ENCODE data around the gene SLC6A17.
A peak's percentile ranks its signal among the peaks of the same experiment; 100 is the strongest.

Gene SLC6A17

DNA sequence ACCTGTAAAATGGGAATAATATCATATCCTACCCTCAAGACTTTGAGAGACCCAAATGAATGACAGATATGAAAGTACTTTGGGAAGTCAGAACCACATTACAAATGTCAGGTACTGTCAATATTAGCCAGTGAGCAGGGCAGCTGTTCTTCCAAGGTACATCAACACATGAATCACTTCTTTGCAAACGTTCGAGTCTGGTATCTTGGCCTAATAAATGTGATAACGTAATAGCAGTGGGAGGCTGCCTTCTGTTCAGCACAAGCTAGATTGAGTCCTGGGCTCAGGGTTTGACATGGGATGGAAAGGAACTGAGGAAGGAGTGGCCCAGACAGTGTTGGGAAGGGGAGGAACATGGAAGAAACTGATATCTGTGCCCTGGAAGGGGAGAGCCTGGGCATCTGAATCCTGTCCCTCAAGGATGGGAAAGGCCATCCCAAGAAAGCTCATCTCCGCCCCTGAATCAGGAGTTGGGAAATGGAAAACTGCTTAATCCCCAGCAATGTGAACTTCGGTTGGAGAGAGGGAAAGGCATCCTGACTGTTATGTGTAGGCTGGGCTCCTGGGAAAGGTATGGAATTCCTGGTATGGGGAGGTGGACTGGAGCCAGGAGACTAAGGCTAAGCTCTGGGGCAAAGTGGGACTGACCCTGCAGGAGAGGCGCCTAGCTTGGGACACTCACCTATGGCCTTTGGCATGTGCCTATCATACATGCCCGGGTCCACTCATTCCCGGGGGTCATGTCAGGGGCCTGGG is 74.1 kb downstream of the SLC6A17 start:
- DNase-seq = no peak

DNA sequence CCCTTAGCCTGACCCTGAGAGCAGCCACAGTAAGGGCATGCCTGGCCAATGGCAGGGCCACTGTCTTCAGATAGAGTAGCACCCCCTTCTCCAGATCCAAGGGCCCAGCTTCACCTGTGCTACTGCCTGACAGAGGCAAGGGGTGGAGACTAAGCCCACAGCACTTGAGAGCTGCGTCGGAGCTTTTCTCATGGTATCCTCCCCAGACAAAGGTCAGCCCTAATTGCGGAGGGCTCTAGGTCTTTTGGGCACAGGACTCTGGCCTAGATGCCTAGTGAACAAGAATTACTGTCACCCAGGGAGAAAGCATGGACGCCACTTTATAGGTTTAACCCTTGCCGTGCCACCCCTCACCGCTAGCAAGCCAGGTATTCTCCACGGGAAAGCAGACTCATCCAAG is 74.9 kb downstream of the SLC6A17 start:
- no peak for DNase-seq

DNA sequence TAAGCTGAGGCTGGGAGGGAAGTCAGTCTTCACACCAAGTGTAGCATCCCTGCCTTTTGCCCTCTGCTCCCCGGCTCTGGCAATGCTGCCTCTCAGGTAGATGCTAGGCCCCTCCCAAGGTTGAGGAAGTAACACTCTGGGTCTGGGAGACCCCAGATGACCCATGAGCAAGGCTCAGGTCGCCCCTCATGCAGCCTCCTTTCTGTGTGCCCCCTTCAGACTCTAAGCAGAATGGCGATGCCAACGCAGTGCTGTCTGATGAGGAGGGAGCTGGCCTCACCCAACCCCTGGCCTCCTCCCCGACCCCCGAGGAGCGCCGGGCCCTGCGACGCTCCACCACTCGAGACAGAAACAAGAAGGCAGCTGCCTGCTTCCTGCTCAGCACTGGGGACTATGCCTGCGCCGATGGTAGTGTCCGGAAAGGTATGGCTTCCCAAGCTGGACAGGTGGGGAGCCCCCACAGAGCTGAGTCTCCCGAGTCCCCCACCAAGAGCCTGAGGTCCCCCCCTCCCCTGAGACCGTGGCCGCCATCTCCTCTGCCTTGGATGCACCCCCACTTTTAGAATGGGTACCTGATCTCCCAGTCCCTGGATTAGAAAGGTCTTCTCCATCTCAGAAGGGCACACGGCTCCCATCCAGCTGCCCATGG is 75.6 kb downstream of the SLC6A17 start:
- no peak for DNase-seq

DNA sequence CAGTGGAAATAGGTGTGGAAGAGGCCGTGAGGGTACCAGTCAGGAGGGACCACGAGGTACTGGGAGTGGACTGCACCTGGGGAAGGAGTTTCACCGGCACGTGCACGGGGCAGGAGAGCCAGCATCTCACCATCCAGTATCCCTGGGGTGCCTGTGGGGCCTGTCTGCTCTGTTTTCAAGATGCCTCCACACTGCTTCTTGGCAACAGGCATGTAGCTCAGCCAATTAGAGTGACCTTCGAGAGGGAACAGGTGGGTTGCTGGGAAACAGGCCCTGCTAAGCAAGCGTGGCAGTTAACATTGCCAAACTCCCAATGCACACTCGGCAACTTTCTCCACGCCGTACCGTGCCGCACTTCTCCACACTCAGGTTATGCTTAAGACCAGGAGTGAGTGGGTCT is 77.5 kb downstream of the SLC6A17 start:
- DNase-seq = no peak

DNA sequence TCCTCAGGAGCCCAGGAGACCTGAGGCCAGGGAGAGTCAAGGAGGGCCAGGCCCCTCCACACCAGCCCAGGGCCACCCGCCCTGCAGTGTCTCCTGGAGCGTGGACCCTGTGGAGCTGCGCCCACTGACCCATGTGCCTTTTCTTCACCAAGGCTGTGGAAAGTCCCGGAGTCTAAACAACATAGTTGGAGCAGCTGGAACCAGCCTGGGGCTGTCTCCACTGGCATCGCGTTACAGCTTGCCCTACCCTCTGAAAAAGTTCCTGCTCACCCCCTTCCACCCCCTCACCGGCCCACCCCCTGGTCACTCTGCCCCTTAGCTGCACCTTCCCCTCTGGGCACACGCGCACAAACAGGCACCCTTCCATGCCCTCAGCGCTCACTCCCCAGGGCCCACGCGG is 78.1 kb downstream of the SLC6A17 start:
- no peak for DNase-seq

DNA sequence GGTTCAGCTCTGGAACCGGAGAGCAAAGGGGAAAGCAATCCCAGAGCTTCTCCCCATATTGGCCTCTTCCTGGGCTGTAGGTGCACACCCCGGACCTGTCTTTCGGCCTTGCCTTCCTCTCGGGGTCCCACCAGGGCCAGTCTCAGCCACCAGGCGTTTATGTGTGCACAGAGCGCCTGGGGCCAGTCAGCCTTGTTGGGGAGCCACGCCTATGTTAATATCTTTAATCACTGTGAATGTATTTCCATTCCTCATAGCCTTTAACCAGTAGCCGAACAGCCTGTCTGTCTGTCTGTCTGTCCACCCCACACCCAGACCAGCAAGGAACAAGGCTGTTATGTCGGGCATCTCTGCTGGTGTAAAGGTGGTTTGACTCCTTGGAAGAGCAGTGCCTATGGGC is 78.6 kb downstream of the SLC6A17 start:
- no peak for DNase-seq

DNA sequence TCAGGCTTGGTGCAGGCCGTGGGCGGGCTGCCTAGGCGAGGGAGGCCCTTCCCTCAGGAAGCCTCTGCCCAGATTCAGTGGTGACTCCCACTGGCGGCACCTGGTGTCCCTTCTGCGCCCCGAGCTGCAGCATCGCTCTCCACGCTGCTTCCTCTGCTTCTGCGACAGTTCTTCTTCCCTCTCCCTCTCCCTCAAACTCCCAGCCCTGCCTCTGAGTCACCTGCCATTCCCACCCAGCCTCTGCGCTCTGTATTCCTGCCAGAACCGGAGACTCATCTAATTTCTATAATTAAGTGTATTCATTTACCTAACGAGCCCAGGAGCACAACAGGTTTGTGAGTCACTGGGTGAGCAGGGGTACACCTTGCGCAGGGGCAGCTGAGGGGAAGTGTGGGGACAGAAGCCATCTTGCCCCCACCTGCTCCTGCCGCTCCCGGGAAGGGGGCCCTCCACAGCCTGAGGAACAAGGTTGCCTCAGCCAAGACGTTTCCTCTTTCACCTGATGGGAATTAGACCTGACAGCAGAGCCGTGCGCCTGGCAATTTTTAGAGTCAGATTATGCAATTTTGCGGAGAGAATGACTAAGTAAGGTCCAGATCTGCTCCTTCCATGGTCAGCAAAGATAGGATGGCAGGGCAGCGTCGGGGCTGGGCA is 79.2 kb downstream of the SLC6A17 start:
- no peak for DNase-seq

DNA sequence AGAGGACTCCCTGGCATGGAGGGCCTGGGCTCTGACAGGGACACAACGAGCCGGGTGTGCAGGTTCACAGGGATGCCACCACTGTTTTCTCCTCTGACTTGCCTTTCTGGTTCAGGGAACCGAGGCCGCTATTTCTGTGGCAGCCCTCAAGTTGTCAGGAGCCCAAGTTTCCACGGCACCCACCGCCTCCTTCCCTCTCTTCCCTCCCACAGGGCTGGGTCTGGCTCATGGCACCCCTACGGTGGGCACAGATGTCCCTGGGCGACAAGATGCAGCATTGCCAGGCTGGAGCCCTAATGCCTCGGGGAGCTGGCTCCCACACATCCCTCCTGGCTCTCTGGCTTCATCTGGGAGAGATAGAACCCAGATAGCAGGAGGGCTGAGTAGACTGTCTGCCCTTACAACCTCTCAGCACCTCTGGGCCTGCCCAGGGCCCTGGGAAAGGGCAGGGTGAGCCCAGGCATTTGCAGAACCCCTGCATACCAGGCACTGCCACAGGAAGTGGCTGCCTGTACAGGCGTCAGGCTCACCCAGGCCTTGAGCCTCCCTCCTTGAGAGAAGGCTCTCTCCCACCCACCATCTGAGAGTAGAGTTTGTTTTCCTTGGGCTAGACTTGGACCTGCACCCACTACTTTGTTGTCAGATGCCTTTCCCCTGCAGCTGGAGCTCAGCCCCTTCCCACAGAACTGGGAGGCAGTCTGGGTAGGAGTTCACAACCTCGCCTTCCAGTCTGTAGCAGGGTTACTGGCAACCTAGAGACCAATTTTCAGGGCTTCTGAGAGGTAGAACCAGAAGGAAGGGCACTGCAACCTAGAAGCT is 80.3 kb downstream of the SLC6A17 start:
- no peak for DNase-seq

DNA sequence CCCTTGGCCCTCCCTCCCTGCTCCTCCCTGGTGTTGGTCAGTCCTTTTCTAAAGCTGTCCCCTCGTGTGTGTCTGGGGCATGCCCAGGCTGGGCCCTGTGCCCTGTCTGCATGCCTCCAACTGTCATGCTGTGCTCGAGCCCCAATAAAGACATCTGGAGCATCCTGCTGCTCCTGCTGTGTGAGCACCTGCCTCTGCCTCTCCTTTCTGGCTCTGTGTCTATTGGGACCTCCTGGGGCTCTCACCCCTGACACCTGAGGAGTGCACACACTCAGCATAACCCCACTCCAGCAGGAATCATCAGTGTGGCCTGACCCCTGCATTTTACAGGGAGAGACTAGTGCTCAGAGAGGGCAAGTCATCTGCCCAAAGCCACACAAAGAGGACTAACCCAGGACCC is 83.6 kb downstream of the SLC6A17 start:
- DNase-seq = no peak

DNA sequence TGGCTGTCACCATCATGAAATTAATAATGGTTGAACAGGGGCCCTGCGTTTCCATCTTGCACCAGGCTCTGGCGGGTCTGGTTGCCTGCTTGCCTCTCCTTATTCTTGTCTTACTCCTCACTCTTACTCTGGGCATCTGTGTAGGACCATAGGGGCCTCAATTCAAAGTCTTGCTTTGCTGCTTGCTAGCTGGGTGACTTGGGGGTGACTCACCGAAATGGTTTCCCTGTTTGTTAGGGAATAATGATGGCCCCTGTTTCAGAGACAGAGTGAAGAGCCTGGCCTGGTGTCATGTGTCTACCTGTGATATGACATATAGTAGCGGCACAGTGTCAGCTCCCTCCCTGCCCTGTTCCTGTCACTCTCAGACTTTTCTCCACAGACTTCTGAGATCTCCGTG is 84.4 kb downstream of the SLC6A17 start:
- DNase-seq = no peak

DNA sequence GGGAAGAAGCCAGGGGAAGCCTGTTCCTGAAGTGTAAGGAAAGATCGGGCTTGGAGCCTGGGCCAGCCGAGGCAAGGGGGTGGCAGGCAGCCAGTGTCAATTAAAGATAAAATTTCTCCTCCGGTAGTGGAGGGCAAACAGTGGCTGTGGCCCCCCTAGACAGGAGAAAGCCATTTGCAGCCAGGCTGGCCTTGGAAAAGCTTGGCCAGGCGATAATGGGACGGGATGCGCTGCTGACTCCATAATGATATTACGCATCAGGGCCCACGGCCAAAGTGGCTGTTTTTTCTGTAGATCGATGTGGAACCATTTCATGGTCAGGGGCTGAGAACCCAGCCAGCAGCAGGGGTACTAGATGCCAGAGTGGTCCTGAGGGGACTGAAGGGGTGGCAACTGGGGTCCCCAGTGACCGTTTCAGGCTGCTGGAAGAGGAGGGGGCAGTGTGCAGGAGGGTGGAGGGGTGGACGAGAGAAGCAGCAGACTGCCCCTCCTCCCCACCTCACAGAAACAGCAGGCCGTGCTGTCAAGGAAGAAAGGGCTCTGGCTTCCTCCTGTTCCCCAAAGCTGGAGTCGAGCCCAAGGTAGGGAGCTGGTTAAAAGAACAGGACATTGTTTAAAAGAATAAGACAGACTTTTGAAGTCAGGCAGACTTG is 85.0 kb downstream of the SLC6A17 start:
- no peak for DNase-seq

DNA sequence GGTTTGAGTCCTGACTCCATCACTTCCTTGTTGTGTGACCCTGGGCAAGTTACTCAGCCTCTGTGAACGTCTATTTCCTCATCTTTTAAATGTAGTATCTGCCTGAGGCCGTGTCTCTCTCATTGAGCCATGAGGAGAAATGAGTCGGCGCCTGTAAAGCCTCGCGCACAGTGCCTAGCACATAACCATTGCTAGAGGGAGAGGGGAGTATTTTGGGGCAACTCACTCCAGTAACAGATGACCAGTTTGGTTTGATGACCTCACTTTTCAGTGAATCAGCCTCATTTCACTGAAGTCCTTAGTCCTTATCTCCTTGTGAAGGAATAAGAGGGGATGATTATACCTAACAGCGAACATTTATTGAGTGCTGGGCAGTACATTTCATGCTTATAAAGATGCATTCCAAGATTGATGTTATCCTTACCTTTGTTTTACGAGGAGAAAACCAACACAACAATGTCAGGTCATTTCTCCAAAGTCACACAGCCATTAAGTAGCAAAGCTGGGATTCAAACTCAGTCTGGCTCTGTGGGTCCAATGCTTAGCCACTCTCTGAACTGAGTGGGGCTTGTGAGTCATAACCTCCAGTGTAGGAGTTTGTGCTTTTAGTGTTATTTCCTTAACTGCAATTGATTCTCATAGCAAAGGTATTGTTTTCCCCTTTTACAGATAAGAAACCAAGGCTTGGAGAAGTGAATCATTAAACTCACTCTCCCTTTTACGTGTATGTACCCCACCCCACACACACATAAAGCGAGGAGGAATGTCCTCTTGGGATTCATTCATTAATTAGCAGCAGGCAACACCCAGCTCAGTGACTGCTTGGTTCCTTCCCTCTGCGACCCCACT is 85.8 kb downstream of the SLC6A17 start:
- no peak for DNase-seq

DNA sequence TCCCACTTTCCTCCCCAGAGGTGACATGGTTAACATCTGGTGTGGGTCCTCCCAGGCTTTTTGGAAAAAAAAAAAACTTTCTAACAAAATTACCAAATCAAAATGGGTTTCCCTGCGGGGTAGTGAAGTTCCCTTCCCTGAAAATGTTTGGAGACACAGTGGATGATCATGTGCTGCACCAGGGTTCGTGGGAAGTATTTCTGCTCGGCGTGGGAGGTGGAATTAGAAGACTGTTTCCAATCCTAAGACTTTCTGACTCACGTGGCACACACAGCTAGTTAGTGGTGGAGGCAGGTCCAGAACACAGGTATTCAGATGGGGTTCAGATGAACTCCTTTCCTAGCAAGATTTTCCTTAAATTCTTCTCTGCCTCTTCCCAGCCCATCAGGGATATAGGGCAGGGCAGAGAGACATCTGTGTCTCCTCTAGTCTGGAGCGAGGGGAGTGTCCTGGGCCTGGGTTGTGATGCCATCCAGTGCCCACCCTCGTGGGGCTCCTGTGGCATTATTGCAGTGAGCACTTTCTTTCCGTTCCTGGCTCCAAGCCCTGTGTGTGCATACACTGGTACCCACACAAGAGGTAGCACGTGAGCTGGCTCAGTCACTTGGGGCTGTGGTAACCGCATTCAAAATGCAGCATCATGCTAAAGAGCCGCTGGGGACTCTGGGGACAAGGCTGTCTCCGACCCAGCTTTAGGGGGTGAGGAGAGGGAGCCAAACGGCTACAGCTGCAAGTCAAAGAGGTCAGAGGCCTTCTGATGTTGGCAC is 87.3 kb downstream of the SLC6A17 start:
- DNase-seq = no peak

DNA sequence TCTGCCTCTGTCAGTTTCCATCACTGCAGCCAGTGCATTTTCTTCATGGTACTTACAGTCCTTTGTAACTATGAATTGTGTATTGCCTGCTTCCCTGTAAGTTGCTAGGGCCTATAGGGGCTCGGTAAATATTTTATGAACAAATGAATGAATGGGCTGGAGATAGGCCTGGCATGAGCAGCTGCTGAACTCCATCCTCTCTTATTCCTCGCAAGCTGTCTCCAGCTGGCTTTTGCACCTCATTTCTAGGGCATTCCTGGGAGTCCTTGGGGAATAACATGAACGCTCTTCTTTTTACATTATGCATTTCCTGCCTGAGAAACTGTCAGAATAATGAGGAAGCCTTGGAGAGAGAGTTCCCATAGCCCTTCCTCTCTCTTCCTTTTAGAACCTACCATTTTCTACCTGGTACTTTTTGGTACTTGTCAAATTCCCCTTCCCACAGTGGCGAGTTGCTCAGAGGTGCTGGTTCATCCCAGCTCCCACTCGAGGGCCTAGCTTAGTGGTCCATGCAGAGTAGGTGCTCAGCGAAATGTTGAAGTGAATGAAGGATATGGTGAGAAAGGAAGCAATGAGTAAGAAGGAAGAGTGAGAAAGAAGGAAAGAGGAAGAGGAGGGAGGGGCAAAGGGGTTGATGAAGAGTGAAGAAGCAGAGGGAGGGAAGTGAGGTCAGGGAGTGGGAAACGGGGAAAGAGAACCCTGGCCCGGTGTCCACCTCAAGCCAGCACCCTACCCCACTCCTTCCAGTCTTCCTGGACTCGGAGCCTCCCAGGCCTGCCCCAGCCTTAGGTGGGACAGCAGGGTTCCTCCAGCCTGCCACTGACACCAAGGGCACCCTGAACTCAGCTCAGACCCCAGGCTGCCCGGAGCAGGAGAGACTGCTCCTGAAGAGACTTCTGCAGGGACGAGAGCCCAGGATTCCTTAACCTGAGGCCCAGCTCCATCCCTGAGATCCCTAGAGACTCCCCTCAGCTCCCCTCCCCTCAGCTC is 89.4 kb downstream of the SLC6A17 start:
- DNase-seq = no peak

DNA sequence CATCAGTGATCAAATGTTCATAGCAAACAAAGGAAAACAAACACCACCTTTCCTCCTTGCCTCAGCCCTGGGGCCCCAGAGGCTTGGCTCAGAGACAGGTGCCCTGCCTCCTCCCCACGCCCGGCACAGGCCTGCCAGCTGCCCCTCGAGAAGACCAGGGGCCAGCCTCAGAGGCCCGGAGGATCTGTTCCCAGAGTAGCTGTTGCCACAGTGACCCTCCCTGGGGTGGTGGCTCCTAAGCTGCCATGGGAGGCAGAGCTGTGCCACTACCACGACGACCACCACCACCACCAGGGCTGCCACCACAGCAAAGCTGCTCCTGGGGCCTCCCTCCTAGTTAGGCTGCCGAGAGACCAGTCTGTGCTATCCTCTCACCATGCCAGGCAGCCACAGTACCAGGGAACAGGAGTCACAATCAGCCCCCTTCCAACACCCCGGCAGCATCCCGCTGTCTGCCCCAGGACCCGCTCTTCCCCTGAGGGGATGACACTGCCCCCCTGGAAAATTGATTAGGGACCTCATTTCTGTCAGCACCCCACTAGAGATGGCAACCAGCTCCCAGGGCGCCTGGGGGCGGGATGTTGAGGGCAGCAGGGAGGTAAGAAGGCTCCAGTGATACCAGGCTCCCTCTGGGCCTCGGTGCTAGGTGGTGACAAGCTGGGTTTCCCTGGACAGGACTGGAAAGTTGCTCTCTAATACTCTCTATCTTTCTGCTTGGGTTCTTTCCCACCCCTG is 90.3 kb downstream of the SLC6A17 start:
- DNase-seq = no peak

DNA sequence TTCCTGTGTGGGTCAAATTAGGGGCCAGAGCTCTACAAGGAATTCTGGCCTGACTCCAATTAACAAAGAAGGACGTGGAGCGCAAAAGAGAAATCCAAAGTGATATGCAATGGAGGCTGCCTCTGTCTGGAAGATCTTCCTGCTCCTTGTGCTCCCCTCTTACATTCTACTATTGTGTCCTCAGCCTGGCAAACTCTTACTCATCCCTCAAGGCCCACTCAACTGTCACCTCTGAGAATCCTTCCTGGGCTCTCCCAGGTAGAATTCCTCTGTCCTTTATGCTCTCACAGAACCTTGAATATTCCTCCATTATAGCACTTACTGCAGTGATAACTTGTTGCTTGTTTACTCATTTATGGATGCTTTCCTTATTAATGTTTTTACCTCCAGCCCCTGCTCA is 91.2 kb downstream of the SLC6A17 start:
- no peak for DNase-seq

DNA sequence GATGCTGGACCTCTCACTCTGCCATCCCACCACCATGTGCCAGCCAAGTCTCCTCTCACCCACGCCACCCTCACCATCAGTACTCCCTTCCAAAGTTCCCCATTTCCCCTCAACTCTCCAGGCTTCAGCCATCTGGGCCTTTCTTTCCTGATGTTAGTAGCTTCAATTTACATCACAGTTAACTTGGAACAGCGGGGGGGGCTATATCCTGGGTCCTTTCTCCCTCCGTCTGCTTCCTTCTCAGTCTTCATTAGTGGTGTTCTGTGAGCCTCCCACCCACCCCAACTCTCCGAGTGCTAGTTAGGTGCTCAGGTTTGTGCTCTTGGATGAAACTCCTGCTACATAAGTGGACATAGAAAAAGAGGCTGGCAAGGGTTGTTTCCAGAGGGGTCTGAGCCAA is 91.8 kb downstream of the SLC6A17 start:
- DNase-seq = no peak

DNA sequence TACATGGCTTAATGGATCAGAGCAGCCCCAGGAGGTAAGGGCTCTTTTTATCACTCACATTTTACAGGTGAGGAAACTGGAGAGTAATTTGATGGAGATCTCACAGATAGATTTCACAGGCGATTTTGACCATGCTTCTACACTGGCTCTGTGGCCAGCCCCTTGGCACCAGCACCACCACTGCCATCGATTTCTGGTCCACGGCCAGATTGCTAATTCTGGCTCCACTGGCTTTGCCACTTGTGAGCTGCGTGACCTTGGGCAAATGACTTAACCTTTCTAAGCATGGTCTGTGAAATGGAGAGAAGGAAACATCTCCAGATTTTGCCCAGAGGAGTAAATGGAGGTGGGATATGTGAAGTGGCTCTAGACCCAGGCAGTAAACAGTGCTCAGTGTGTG is 92.4 kb downstream of the SLC6A17 start:
- DNase-seq = no peak

DNA sequence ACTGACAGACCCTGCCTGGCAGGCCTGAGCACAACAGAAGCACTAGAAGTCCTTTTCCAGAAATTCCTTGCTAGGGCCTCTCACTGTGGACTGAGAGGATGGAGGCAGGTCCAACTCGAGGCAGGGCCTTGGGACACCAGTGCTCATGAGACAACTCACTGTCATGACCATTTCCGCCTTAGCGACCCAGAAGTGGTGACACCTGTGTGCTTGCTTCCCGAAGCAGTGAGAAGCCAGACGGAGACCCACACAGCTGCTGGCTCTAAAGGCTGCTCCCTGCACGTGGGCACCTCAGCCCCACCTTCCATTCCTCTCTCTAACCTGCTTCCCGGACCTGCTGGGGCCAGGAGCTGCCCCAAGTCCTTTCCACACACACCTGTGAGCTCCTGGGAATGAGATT is 92.9 kb downstream of the SLC6A17 start:
- DNase-seq = peak; percentile 15
